Bone marrow (tissue), 2 donors: ENCODE measurements around the gene AXL.
A peak's percentile ranks its signal among the peaks of the same experiment; 100 is the strongest.

Experiments used
- DNase-seq, 2 donors: peaks; one replicate each; lab custom pipeline; 2025; lab: John Stamatoyannopoulos, UW

Gene AXL

GRCh38 chr19:41235480-41235879, 16.5 kb downstream of the AXL start:
- DNase-seq = no peak

- no peak for DNase-seq
These were observed 19.2 kb downstream of the AXL start for GRCh38 chr19:41238244-41238643.

- no peak for DNase-seq
These were observed 20.3 kb downstream of the AXL start for GRCh38 chr19:41239363-41239762.

- DNase-seq = no peak
These were observed 21.0 kb downstream of the AXL start for GRCh38 chr19:41239961-41240574.

- DNase-seq = no peak
These were observed 22.8 kb downstream of the AXL start for GRCh38 chr19:41241859-41242258.

- no peak for DNase-seq
These were observed 25.1 kb downstream of the AXL start for GRCh38 chr19:41244117-41244516.

GRCh38 chr19:41245843-41246242, 26.8 kb downstream of the AXL start:
- no peak for DNase-seq

GRCh38 chr19:41248895-41249294, 29.9 kb downstream of the AXL start:
- DNase-seq = no peak

- no peak for DNase-seq
These were observed 30.8 kb downstream of the AXL start for GRCh38 chr19:41249707-41250423.

- no peak for DNase-seq
These were observed 34.6 kb downstream of the AXL start for GRCh38 chr19:41253660-41254059.

GRCh38 chr19:41255171-41255570, 36.1 kb downstream of the AXL start:
- no peak for DNase-seq

- no peak for DNase-seq
These were observed 42.6 kb downstream of the AXL start for GRCh38 chr19:41261474-41262190.

GRCh38 chr19:41263042-41263849, 44.2 kb downstream of the AXL start:
- DNase-seq = peak in 1 of 2 donors; percentile 54

GRCh38 chr19:41263850-41264580, 45.0 kb downstream of the AXL start, which contains the start of gene HNRNPUL1:
TSS of gene HNRNPUL1 (plus strand) at chr19:41264372. CDS start at chr19:41264504, 132 bp downstream.
- DNase-seq = peak; percentile 97 to 100

GRCh38 chr19:41264581-41265394, 45.8 kb downstream of the AXL start:
- DNase-seq = peak in 1 of 2 donors; percentile 67

- peak in 1 of 2 donors; percentile 21 for DNase-seq
These were observed 46.6 kb downstream of the AXL start for GRCh38 chr19:41265395-41266153.

- no peak for DNase-seq
These were observed 50.0 kb downstream of the AXL start for GRCh38 chr19:41269055-41269454.

- DNase-seq = no peak
These were observed 50.5 kb downstream of the AXL start for GRCh38 chr19:41269571-41269970.

GRCh38 chr19:41273076-41273475, 54.1 kb downstream of the AXL start:
- DNase-seq = no peak

GRCh38 chr19:41274802-41275201, 55.8 kb downstream of the AXL start:
- no peak for DNase-seq
